GM18867 (cell line): ENCODE results near the gene EPN2.
A peak's percentile ranks its signal among the peaks of the same experiment; 100 is the strongest.
"Not testable (repeated sequence)": the region's sequence is repeated elsewhere in the genome, so short reads cannot be mapped to it uniquely, and the experiment has no call there.

Experiments used
- ATAC-seq: cut with Tn5 transposase; IDR thresholded peaks from one replicate; pipeline ENCODE4 v1.9.1; 2021; ENCODE audit warnings: mild to moderate bottlenecking, moderate library complexity; ENCODE audit not compliant: unreplicated experiment

Gene EPN2

DNA sequence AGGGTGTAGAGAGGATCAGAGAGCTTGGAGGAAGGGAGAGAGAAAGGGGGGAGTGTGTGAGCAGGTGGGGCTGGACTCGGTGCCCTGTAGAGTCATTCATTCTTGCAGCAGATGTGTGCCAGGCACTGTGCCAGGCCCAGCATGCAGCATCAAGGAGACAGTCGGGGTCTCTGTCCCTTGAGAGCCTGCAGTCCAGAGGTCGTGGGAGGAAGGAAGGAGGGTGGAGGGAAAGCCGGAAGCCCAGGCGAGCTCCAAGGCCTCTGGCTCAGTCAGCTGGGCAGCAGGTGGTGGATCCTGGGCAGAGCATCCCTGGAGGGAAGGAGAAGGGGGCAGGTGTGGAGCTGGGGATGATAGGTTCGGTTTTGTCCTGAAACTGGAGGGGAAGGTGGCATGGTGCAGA is 27.5 kb downstream of the EPN2 start:
- no peak for ATAC-seq

DNA sequence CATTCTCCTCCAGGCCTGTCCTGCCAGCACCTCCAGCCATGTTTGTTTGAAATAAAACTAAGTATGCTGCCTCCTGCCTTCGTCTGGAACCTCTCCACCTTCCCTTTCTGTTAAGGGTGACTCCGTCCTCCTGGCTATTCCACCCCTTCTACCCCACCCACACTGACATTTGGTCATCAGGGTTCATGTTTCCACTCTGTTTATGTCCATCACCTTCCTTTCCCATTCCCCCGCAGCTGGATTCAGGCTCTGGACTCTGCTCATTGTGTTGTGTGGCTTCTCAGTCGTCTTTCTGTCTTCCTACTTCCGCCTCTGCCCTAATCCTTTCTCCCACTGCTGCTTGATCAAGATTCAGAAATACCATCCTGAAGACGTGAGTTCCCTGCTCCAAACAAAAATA is 28.6 kb downstream of the EPN2 start:
- ATAC-seq, result no peak

DNA sequence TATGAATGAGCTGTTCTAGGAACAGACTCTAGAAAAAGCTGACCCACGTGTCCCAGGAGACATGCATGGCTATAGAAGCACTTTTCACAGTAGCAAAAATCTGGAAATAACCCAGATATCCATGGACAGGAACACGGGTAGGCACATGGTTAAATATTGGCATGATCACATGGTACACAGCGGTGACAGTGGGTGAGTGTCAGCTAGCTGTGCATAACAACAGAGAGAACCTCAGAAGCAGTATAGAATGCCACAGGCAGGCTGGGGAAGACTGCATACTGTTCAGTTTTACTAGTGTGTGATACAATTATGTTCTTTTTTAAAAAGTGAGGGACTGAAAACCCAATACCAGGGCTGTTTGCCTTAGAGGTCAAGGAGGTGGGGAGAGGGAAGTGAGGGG is 31.4 kb downstream of the EPN2 start:
- no peak for ATAC-seq

DNA sequence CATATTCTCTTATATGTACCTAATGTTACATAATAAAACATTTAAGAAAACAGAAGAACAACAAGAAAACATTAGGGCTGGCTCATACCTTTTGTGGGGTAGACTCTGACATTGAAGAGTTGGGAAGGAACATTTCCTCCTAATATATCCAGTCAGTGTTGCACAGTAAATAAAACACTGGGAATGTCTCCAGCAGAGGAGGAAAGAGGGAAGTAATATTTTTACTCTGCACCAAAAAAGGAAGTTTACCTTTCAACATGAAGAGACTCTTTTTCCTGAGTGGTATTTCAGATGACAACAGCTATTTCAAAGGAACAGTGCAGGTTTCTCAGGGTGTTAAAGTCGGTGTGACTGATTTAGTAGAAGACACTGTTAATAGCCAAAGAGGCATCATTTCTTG is 31.9 kb downstream of the EPN2 start:
- ATAC-seq, result no peak

DNA sequence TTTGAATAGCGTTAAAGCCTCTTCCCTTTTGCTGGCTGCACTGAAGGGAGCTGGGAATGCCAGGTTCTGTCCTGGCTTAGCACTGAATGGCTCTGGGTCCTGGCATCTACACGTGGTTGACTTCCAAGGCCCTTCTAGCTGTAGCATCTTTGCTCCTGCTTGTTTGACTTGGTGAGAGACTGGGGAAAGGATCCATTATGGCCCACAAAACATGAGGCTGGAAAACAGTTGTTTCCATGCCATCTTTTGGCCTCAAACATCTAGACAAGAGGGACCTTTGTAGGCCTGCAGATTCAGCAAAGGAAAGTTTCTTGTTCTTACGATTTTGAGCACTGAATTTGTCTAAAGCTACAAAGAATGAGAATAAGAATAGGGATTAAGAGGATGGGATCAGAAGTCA is 32.5 kb downstream of the EPN2 start:
- no peak for ATAC-seq

DNA sequence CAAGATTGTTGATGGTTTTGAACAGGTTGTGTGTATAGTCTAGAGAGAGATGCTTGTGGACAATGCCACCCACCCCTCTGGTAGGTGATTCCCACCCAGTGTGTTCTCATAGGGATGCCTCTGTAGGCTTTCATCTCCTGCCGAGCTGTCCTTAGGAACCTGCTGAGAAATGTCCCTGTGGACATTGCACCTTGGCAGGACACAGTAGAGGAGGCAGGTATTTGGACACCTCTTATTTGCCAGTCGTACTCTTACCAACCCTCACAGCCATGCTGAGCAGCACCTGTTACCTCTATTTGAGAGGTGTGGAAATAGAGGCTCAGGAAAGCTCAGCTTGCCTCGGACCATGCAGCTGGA is 33.2 kb downstream of the EPN2 start:
- no peak for ATAC-seq

DNA sequence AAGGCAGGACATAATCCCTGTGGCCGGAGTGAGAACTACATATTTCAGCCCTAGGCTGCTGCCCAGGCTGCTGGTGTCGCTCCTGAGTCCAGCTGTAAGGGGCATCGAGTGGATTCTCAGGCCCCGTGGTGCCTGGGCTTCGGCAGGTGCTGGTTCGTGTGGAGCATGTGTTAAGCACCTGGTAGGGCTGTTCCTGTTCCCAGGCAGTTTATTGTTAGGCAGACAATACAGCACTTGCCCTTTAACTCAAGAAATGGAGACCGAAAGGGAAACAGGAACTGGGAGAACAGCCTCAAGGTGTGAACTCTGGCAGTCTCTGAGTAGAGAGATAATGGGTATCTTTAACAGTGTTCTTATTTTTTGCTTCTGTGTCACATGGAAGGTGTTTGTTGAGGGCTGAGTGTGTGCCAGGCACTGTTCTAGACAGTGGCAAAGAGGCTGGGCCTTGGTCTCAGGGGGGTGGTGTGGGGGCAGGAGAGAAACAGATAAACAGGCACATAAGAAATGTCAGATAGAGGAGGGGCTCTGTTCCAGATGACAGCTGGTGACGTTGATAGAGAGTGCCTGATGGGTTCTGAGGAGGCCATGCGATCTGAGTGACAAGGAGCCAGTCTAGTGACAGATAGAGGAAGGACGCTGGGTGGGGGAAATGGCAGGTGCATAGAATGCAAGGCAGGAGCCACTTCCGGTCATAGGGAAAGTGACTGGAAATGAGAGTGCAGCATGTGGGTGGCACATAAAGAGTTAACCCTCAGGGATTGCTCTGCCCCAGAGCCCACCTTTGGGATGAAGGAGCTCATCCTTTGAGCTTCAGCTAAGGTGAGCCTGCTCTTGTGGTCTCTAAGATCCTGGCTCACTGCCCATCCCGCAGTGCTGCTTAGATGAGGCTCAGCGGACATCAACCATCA is 33.8 kb downstream of the EPN2 start:
- ATAC-seq, result peak; percentile 78

DNA sequence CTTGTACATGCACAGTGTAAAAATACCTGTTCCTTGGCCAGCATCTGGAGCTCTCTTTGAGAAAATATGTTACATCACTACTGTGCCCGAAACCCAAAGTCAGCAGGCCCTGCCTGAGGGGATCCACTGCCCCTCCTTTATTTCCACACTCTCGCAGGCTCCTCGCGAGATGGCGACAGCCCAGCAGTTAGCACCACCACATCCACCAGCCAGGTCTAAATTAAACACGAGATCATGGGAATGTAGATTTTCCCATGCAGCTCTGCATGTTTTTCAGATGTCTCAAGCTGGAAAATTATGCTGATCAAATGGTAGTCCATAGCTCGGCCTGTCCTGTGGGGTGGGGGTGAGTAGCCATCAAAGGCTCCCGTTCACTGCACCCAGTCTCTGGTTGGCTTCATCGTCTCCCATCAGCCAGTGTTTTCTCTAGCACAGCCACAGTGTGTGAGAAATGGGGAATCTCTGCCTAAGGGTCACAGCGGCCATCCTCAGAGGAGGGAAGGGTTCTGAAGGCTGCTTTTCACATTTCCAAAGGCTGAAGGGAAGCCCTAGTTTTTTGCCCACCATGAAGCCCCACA is 34.7 kb downstream of the EPN2 start:
- ATAC-seq, result no peak

DNA sequence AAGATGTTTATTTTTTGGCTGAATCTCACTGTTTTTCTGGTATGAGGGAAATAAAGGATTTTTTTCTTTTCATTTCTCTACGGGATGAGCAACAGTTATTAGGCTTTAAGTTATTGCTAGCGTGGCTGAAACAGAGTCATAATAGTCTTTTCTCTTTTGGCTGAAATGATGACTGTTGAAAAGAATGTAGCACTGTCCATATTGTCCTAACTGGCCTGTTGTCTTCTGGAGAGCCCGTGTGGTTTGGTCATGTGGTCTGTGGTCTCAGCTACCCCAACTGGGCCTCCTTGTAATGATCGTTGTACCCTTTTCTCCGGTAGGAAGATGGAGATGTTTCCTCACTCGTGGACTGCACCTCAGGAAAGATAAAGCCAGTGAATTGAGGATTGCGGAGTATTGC is 36.6 kb downstream of the EPN2 start:
- ATAC-seq, result no peak

DNA sequence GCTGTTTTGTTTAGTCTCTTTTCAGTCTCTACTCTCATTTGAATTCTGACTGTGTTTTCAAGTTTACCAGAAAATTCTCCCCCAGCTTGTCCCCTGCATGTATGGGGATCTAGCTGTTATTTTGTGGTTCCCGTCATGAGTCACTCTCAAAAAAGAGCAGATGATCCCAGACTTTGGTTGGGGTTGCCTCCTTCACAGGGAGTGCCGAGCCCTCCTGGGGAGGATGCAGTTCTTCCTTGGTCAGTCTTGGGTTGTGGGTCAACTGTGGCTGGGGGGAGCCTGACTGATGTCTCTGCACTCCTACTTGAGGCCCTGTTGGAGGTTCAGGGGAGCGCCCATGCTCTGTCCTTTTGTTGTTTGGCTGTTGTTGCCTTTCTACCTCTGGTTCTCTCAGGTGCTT is 37.7 kb downstream of the EPN2 start:
- no peak for ATAC-seq

DNA sequence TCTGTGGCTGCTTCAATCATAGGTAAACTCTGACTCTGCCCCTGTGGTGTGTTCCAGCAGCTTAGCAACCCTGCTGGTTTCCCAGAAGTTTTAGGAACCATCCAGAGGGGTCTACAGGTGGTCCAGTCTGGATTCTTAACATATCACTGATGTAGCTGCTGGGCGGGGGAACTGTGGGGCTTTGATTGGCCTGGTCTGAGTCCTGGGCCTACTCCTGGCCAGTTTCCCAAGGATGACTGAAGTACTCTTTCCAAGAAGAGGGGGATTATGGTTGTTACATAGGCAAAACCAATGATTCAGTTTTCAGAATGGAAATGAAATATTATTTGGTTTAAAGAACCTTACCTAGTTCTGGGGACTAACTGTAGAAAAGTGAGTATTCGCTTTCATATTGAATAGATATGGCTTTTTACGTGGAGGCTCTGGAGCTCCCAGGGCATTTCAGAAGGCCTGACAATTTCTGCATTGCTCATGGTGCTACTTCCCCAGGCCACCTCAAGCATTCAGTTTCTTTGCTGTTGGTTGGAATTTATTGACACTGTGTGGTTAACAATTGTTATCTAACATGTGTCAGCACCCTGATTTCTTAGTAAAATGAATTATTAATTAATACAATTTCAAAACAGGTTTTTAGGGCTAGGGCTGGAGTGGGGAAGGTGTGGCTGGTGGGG is 38.4 kb downstream of the EPN2 start:
- no peak for ATAC-seq

DNA sequence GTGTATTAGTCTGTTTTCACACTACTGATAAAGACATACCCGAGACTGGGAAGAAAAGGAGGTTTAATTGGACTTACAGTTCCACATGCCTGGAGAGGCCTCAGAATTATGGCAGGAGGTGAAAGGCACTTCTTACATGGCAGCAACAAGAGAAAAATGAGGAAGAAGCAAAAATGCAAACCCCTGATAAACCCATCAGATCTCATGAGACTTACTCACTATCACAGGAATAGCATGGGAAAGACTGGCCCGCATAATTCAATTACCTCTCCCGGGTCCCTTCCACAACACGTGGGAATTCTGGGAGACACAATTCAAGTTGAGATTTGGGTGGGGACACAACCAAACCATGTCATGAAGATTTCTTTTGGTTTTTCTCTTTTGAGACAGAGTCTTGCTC is 41.1 kb downstream of the EPN2 start:
- ATAC-seq, result not testable (repeated sequence)

DNA sequence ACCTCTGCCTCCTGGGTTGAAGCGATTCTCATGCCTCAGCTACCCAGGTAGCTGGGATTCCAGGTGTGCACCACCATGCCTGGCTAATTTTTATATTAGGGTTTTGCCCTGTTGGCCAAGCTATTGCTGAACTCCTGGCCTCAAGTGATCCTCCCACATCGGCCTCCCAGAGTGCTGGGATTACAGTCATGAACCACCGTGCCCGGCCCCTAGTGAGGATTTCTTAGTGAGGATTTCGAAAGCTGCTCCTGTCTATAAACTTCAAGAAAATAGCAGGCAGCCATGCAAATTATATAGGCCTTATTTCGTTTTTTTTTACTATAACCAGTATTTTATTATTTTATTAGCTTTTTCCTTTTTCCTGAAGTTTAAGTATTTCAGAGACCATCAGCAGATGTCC is 41.6 kb downstream of the EPN2 start:
- no peak for ATAC-seq

DNA sequence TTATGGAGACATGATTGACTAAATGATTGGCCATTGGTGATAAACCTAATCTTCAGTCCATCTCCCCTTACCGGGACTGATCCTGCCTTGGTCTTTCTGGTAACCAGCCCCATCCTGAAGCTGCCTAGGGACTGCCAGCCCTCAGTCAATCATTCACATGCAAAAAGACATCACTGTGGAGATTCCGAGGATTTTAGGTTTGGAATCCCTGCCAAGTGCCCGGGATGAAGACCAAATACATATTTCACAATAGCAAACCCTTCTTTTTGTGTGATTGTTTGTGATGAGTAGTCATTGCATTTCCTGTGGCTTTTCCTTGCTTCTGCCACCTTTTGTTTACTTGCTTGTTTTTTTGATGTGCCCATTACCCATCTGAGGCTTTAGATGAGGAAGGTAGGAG is 44.0 kb downstream of the EPN2 start:
- ATAC-seq, result no peak

DNA sequence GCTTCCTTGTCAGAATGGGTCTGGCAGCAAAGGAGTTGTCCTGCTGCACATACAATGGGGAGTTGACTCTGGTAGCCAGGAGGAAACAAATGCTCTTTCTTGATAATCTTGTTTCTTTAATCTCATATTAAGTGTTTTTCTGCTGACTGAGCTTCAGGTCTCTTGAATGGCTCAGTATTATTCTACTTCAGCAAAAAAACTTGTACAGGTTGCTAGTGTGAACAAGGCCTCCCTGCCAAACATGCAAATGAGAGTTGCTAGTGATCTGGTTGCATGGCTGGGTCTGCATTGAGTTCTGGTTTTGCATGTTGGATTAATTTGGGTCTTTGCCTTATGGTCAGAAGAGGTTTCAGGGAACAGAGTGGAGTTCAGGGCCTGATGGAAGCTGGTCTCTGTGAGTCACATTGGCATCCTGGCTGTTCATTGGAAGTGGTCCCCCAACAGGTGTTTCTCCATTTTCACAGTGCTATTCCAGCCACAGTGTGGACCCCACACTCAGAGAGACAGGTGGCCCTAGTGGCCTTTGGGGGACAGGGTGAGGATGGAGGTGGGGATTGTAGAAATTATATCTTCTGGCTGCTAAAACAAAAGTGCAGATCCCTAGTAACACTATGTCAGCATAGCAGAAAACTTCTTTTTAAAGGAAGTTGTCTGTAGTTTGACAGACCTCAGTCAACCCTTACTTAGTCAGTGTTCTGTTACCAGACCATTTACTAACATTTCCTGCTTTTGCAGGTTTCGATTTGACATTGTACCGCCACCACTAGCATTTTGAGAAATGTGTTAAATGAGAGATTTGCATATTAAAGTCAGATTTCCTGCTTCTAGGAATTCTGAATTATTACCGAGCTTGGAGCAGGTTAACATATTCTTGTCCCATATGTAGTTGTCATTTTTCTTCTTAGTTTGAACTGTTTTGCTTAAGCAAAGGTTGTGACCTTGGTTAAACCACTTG is 47.1 kb downstream of the EPN2 start:
- peak; percentile 47 for ATAC-seq

DNA sequence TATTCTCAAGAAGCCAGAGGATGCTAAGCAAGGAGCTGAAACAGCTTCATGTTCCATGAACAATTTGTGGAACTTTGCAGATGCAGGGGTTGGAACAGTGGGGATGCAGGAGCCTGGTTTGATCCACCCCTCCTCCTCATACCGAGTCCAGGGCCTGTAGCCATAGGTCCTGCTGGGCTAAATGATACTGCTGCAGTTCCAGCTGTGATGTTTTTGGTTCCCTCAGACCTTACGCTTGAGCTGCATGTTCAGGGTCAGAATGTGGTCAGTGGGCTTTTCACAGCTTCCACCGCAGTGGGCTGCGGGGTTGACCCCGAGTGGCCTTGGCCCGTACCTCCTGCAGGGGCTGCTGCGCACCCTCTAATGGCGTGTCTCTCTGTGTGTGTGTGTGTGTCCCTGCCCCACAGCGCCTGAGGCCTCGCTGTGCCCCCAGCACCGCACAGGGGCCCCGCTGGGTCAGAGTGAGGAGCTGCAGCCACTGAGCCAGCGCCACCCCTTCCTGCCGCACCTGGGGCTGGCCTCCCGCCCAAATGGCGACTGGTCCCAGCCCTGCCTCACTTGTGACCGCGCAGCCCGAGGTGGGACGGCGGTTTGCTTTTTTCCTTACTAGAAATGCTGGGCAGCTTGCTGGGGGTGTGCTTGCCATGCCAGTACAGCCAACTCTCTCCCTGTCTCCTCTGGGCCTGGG is 48.2 kb downstream of the EPN2 start:
- ATAC-seq, result no peak

DNA sequence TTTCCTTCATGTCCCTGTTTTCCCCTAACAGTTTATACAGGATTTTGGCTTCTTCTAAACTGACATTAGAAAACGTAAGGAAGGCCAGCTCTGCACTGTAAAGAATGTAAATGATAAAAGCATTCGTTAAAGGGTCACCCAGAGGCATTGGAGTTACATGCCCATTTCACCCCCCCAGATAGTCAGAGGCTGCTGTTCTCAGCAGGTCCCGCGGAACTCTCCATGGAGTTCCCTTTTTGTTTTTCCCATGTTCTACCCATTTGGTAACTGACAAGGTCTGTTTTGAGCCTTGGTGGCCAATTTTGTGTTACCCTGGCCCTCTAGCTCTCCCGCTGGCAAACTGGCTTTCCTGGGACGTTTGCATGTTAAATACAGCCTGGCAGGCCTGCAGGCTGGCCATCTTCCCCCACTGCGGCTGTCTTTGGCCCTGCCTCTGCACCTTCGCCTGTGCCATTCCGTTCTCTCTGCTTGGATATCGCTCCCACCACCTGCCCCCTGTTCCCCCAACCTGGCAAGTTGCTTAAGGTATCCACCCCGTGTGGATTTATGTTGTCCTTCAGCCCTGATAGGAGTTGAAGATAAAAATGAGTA is 49.7 kb downstream of the EPN2 start:
- no peak for ATAC-seq

DNA sequence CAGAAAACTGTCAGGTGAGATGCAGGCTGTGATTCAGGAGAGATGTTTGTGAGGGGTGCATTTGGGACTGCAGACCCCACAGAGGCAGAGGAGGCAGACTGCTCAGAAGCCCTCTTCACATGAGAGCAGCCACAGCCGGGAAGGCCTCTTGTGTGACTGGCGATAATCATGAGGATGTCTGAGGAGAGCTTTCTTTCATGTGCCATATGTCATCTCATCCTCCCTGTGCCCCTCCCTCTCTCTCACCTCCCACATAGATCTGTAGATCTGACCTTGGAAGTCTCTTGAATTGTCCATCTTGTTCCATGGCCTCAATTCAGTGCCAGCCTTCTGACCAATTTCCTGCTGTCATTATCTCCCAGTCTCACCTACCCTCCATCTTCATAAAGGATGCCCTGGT is 50.5 kb downstream of the EPN2 start:
- ATAC-seq, result no peak

DNA sequence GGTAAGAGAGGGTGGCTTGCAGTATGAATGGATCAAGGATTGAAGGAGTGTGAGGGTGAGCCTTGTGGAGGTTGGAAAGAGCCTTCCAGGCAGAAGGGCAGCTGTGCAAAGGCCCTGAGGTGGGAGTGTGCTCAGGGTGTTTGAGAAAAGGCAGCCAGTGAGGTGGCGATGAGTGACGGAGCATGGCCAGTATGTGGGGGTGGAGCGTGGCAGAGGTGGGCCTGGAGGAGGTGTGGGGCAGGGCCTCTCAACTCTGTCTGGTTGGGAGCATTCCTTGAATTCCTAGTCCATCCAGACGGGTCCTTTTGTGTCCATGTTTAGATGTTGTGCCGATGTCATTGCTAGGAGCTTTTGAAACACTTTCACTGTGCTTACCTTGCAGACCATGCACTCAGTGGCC is 51.3 kb downstream of the EPN2 start:
- ATAC-seq, result no peak

DNA sequence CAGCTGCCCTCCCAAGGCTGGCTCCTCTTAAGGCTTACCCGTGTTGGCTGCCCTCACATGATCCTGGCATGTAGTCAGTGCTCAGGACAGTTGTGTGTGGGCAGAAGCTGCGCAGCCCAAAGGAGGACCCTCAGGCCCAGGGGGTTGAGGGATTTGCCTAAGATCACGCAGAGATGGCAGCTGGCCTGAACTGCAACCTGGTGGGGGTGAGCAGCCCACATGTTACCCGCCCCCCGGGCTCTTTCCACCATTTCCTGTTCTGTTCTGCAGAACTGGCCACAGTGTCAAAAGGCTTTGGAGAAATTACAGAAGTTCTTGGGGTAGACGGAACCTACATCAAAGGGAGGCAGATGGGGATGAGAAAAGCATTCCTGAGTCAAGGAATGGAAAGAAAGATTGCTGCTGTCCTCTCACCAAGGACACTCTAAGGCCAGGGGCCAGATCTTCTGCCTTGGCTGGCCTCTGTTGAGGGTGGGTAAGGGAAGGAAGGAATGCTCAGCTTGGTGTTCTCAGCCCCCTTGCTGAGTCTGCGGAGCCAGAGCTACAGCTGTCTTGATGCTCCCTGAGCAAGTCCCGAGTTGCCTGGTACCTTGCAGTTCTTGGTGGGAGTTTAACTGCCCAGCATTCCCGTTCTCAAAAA is 53.0 kb downstream of the EPN2 start:
- no peak for ATAC-seq
